AG04450 (cell line): ENCODE data around the gene KNL1. TPM values are rescaled to one million over a fixed set of nuclear protein-coding genes. Genes with fewer than 3 reads are reported as not detected.

ENCODE experiments used
- CTCF ChIA-PET: fragments of 300-600, 350-600 bp; formaldehyde crosslinking; extraction: SDS; loops from one replicate; lab custom pipeline; 2022; ENCODE audit warnings: antibody characterized with exemption, inconsistent platforms; lab: Charles Lee
- POLR2A ChIA-PET: fragments of 350-600 bp; formaldehyde crosslinking; extraction: SDS; loops from one replicate; lab custom pipeline; 2021; ENCODE audit warnings: antibody characterized with exemption, inconsistent platforms; lab: Yijun Ruan, JAX
- DNase-seq: peaks from one replicate; pipeline ENCODE4 v3.0.0-alpha.2; 2011; ENCODE audit warnings: low read depth, low spot score
- H3K27ac ChIP-seq: one replicate; pipeline ENCODE4 v1.5.1; 2012; ENCODE audit warnings: low read depth, low read length, control low read depth
- H3K27me3 ChIP-seq: one replicate; pipeline ENCODE4 v1.6.0; 2012; ENCODE audit warnings: low read length; ENCODE audit not compliant: control insufficient read depth, insufficient read depth
- H3K4me3 ChIP-seq: 2 replicates; pipeline ENCODE4 v1.5.1; 2011; ENCODE audit warnings: mild to moderate bottlenecking, low read depth, low read length, control low read depth
- H3K9me3 ChIP-seq: 2 replicates; pipeline ENCODE4 v1.5.1; 2012; ENCODE audit warnings: low read length; ENCODE audit not compliant: control insufficient read depth, insufficient read depth
- CTCF ChIP-seq: IDR thresholded peaks from 2 replicates; pipeline ENCODE4 v1.5.1; 2011; ENCODE audit warnings: low read depth, low read length, control low read depth, inconsistent platforms
- polyA plus RNA-seq: library from polyadenylated mRNA; depleted of rRNA; stranded (reverse); fragments of >200 nt; gene quantifications from 2 replicates; pipeline ENCODE4 v1.2.3, GENCODE V29; 2011

Gene KNL1
- polyA plus RNA-seq, 1 experiment = 5.6 TPM

GRCh38 chr15:40594429-40594836 is 384 bp downstream of the KNL1 start:
- POLR2A ChIA-PET = interaction anchor here (1.5 kb wide), 1 partner anchor 100 kb away, joined by 3 read pairs; the partner anchor contains the start of gene RAD51
- peak overlapping the region; percentile 84 for H3K4me3 ChIP-seq
- DNase-seq = no peak
- no peaks in the 10 kb centered on the region for H3K9me3 ChIP-seq
- H3K27me3 ChIP-seq = no peaks in the 10 kb centered on the region
- TF ChIP-seq CTCF = peak; percentile 19; the same call in 1 of the 2 replicates
- peak overlapping the region; percentile 92 for H3K27ac ChIP-seq
- CTCF ChIA-PET = interaction anchor here (0.6 kb wide), 2 partner anchors 18 to 85 kb away, joined by 3 to 5 read pairs; no protein-coding TSS in a partner anchor

GRCh38 chr15:40595219-40595618 is 1.2 kb downstream of the KNL1 start:
- H3K4me3 ChIP-seq = peak overlapping the region; percentile 84
- POLR2A ChIA-PET = interaction anchor here (1.5 kb wide), 1 partner anchor 99 kb away, joined by 3 read pairs; the partner anchor contains the start of gene RAD51
- H3K27me3 ChIP-seq = no peaks in the 10 kb centered on the region
- CTCF ChIA-PET = interaction anchor here (0.6 kb wide), 1 partner anchor 362 kb away, joined by 3 read pairs; no protein-coding TSS in a partner anchor
- TF ChIP-seq CTCF = no peak
- H3K27ac ChIP-seq = no peak overlapping the region
- DNase-seq = no peak
- no peaks in the 10 kb centered on the region for H3K9me3 ChIP-seq

- TF ChIP-seq CTCF = no peak
- DNase-seq = no peak
- ChIA-PET POLR2A (interaction anchor here (1.5 kb wide), 1 partner anchor 99 kb away, joined by 3 read pairs; the partner anchor contains the start of gene RAD51), CTCF (no interaction called here)
- Histone ChIP-seq H3K27me3 (no peaks in the 10 kb centered on the region), H3K27ac (no peak overlapping the region), H3K4me3 (peak overlapping the region; percentile 84; the same call in 1 of the 2 replicates), H3K9me3 (no peaks in the 10 kb centered on the region)
Measured at GRCh38 chr15:40595773-40596172, 1.7 kb downstream of the KNL1 start.

- Histone ChIP-seq H3K27ac (no peak overlapping the region), H3K9me3 (no peaks in the 10 kb centered on the region), H3K4me3 (no peak overlapping the region), H3K27me3 (no peaks in the 10 kb centered on the region)
- ChIA-PET POLR2A (no interaction called here), CTCF (no interaction called here)
- DNase-seq = no peak
- TF ChIP-seq CTCF = no peak
Measured at GRCh38 chr15:40597024-40597423, 3.0 kb downstream of the KNL1 start.

- Histone ChIP-seq H3K27ac (no peak overlapping the region), H3K4me3 (no peak overlapping the region), H3K27me3 (no peaks in the 10 kb centered on the region), H3K9me3 (no peaks in the 10 kb centered on the region)
- POLR2A ChIA-PET = interaction anchor here (0.7 kb wide), 1 partner anchor 33 kb away, joined by 3 read pairs; no protein-coding TSS in a partner anchor
- CTCF ChIA-PET = interaction anchor here (0.8 to 1.8 kb wide), 2 partner anchors 9 to 297 kb away, joined by 3 to 20 read pairs; no protein-coding TSS in a partner anchor
- DNase-seq = no peak
- no peak for TF ChIP-seq CTCF
Measured at GRCh38 chr15:40598126-40598525, 4.1 kb downstream of the KNL1 start.
